Ectodermal cell (in vitro differentiated cells): ENCODE results near the gene MX1. TPM values are rescaled to one million over a fixed set of nuclear protein-coding genes. Genes with fewer than 3 reads are reported as not detected.
A peak's percentile ranks its signal among the peaks of the same experiment; 100 is the strongest.

Experiments
- H3K27ac ChIP-seq: 2 replicates; pipeline ENCODE4 v1.7.0; 2013; ENCODE audit warnings: mild to moderate bottlenecking, low read depth, low read length; ENCODE audit not compliant: insufficient read depth, poor library complexity, severe bottlenecking
- H3K27me3 ChIP-seq: 2 replicates; pipeline ENCODE4 v1.7.0; 2013; ENCODE audit warnings: mild to moderate bottlenecking, low read length; ENCODE audit not compliant: insufficient read depth, control insufficient read depth, poor library complexity, severe bottlenecking
- H3K36me3 ChIP-seq: one replicate; pipeline ENCODE4 v1.7.0; 2013; ENCODE audit warnings: low read length; ENCODE audit not compliant: control insufficient read depth, insufficient read depth
- H3K4me1 ChIP-seq: one replicate; pipeline ENCODE4 v1.7.0; 2013; ENCODE audit warnings: low read length; ENCODE audit not compliant: control insufficient read depth, insufficient read depth
- H3K4me3 ChIP-seq: 2 replicates; pipeline ENCODE4 v1.7.0; 2013; ENCODE audit warnings: low read depth, low read length, control low read depth; ENCODE audit not compliant: insufficient read depth
- H3K9me3 ChIP-seq: 2 replicates; pipeline ENCODE4 v1.7.0; 2013; ENCODE audit warnings: mild to moderate bottlenecking, low read length, moderate library complexity; ENCODE audit not compliant: control insufficient read depth
- WGBS, 2 experiments: methylation state at CpG; one replicate each; pipeline ENCODE4 v1.1.7; 2013; ENCODE audit warnings: missing lambda C conversion rate in 2 of 2; 5-methylcytosine and 5-hydroxymethylcytosine counted together
- polyA plus RNA-seq, 4 experiments: library from polyadenylated mRNA; stranded (reverse); fragments of 50-300 nt; gene quantifications; one replicate each; pipeline ENCODE4 v1.2.3, GENCODE V29; 2013

The MX1 gene
- polyA plus RNA-seq (2013, experiment 1 of 4) = 1.4 TPM
- 2.1 TPM for polyA plus RNA-seq (2013, experiment 2 of 4)
- polyA plus RNA-seq (2013, experiment 3 of 4) = 0.64 TPM
- polyA plus RNA-seq (2013, experiment 4 of 4) = 1.3 TPM

- Histone ChIP-seq H3K9me3 (no peaks in the 10 kb centered on the region), H3K27me3 (peaks cover 47% of the 10 kb centered on the region), H3K36me3 (no peaks in the 10 kb centered on the region), H3K4me1 (no peaks in the 10 kb centered on the region), H3K27ac (no peak within 1 kb of the TSS), H3K4me3 (peak within 1 kb of the TSS; percentile 45)
- 3 to 4% methylated on average over 65 of the region's 65 CpGs for WGBS, 2 experiments
Measured at GRCh38 chr21:41425954-41426675, at the start of gene MX1. Gene MX1, plus strand, starts transcription at chr21:41426239. Its CDS starts 5,832 bp downstream, at chr21:41432071.

DNA sequence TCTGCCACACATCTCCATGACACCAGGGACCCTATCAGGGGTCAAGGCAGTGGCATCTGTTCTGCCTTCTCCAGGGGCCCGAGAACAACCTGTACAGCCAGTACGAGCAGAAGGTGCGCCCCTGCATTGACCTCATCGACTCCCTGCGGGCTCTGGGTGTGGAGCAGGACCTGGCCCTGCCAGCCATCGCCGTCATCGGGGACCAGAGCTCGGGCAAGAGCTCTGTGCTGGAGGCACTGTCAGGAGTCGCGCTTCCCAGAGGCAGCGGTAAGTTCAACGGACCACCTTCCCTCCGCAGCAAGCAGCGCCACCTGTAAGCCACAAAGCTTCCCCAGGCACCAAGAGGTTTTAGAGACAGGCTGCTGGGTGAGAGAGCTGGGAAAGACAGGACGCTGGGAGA lies 48.3 kb upstream of the MX1 start:
- Histone ChIP-seq H3K4me3 (no peak overlapping the region), H3K4me1 (no peaks in the 10 kb centered on the region), H3K9me3 (no peaks in the 10 kb centered on the region), H3K27me3 (no peaks in the 10 kb centered on the region), H3K27ac (no peak overlapping the region), H3K36me3 (no peaks in the 10 kb centered on the region)
- WGBS, 2 experiments = 80 to 86% methylated on average over 16 of the region's 16 CpGs

- no peaks in the 10 kb centered on the region for H3K36me3 ChIP-seq
- no peaks in the 10 kb centered on the region for H3K27me3 ChIP-seq
- no peak overlapping the region for H3K27ac ChIP-seq
- no peak overlapping the region for H3K4me3 ChIP-seq
- H3K9me3 ChIP-seq = no peaks in the 10 kb centered on the region
- 82 to 85% methylated on average over 8 of the region's 8 CpGs for WGBS, 2 experiments
- no peaks in the 10 kb centered on the region for H3K4me1 ChIP-seq
Measured at GRCh38 chr21:41378849-41379248, 47.2 kb upstream of the MX1 start.

GRCh38 chr21:41379901-41380300 lies 46.1 kb upstream of the MX1 start:
- Histone ChIP-seq H3K4me3 (no peak overlapping the region), H3K36me3 (no peaks in the 10 kb centered on the region), H3K27ac (no peak overlapping the region), H3K9me3 (no peaks in the 10 kb centered on the region), H3K4me1 (no peaks in the 10 kb centered on the region), H3K27me3 (no peaks in the 10 kb centered on the region)
- 92 to 94% methylated on average over 12 of the region's 12 CpGs for WGBS, 2 experiments

GRCh38 chr21:41381731-41382130 lies 44.3 kb upstream of the MX1 start:
- Histone ChIP-seq H3K27ac (no peak overlapping the region), H3K36me3 (no peaks in the 10 kb centered on the region)

GRCh38 chr21:41387042-41387819 lies 38.8 kb upstream of the MX1 start:
- Histone ChIP-seq H3K4me3 (no peak overlapping the region), H3K27me3 (no peaks in the 10 kb centered on the region), H3K27ac (no peak overlapping the region), H3K9me3 (no peaks in the 10 kb centered on the region), H3K36me3 (no peaks in the 10 kb centered on the region), H3K4me1 (no peaks in the 10 kb centered on the region)
- 91 to 93% methylated on average over 14 of the region's 14 CpGs for WGBS, 2 experiments

More at GRCh38 chr21:41381731-41382130, 44.3 kb upstream of the MX1 start:
- no peak overlapping the region for H3K4me3 ChIP-seq
- no peaks in the 10 kb centered on the region for H3K4me1 ChIP-seq
- no peaks in the 10 kb centered on the region for H3K9me3 ChIP-seq
- no peaks in the 10 kb centered on the region for H3K27me3 ChIP-seq

DNA sequence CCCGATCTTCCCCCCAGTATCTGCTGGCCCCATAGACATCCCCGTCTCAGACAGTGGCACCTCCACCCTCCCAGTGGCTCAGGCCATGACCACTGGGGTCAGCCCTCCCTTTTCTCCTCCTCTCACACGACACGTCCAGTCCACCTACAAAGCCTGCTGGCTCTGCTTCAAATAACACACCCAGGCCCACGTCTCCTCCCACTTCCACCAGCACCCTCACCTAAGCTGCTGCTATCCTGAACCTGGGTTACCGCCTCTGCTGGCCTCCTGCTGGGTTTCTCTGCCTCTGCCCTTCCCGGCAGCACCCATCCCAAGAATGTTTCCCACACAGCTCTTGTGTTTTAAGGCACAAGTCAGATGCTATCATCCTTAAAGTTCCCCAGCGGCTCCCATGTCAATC lies 38.2 kb upstream of the MX1 start:
- 89% methylated on average over 8 of the region's 8 CpGs for WGBS, 2 experiments
- H3K4me3 ChIP-seq = no peak overlapping the region
- no peaks in the 10 kb centered on the region for H3K27me3 ChIP-seq
- H3K36me3 ChIP-seq = no peaks in the 10 kb centered on the region
- no peak overlapping the region for H3K27ac ChIP-seq
- no peaks in the 10 kb centered on the region for H3K9me3 ChIP-seq
- H3K4me1 ChIP-seq = no peaks in the 10 kb centered on the region

GRCh38 chr21:41388259-41388658 lies 37.8 kb upstream of the MX1 start:
- Histone ChIP-seq H3K4me1 (no peaks in the 10 kb centered on the region), H3K9me3 (no peaks in the 10 kb centered on the region), H3K27me3 (no peaks in the 10 kb centered on the region), H3K4me3 (no peak overlapping the region), H3K27ac (no peak overlapping the region), H3K36me3 (no peaks in the 10 kb centered on the region)
- 93 to 95% methylated on average over 14 of the region's 14 CpGs for WGBS, 2 experiments

DNA sequence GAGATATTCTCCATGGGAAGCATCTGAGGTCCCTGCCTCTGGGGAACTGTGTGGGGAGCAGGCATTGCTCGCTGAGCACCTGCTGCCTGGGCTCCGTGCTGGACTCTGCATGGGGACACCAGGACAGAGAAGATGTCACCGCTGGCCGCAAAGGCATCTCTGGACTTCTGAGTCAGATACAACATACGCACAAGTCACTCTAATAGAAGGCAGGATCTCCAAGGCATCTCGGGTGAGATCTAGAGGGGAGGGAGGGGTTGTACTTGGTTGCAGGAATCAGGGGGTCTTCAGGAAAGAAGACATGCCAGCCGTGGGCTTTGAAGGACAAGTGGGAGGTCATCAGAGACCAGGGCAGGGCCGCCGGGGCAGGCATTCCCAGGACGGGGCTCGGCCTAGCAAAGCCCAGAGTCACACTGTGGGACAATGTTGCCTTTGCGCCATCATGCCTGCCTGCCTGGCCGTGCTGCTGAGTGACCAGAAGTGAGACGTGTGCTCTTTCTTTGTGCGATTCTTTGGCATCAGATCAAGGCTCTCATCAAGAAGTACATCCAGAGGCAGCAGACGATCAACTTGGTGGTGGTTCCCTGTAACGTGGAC lies 35.9 kb upstream of the MX1 start:
- Histone ChIP-seq H3K27me3 (no peaks in the 10 kb centered on the region), H3K4me1 (no peaks in the 10 kb centered on the region), H3K9me3 (no peaks in the 10 kb centered on the region), H3K4me3 (no peak overlapping the region), H3K36me3 (no peaks in the 10 kb centered on the region), H3K27ac (no peak overlapping the region)
- 92 to 94% methylated on average over 17 of the region's 17 CpGs for WGBS, 2 experiments

GRCh38 chr21:41393876-41394465 lies 32.1 kb upstream of the MX1 start:
- no peaks in the 10 kb centered on the region for H3K9me3 ChIP-seq
- H3K27me3 ChIP-seq = no peaks in the 10 kb centered on the region
- H3K36me3 ChIP-seq = no peaks in the 10 kb centered on the region
- no peak overlapping the region for H3K27ac ChIP-seq
- H3K4me3 ChIP-seq = no peak overlapping the region
- H3K4me1 ChIP-seq = no peaks in the 10 kb centered on the region
- 89 to 90% methylated on average over 8 of the region's 8 CpGs for WGBS, 2 experiments
